22Rv1 (cell line): Measurements from ENCODE around the gene ZNF80.
"Not testable (repeated sequence)": the region's sequence is repeated elsewhere in the genome, so short reads cannot be mapped to it uniquely, and the experiment has no call there.

Source experiments
- ZFX ChIP-seq: fragments of 450-650 bp; IDR thresholded peaks from 2 replicates; pipeline ENCODE4 v1.6.1; 2017; ENCODE audit warnings: antibody characterized with exemption, borderline replicate concordance
- TF ChIP-seq, protein P1 (sequence below): fragments of 450-650 bp; IDR thresholded peaks from 2 replicates; pipeline ENCODE4 v1.5.1; 2017; ENCODE audit warnings: mild to moderate bottlenecking

DNA sequence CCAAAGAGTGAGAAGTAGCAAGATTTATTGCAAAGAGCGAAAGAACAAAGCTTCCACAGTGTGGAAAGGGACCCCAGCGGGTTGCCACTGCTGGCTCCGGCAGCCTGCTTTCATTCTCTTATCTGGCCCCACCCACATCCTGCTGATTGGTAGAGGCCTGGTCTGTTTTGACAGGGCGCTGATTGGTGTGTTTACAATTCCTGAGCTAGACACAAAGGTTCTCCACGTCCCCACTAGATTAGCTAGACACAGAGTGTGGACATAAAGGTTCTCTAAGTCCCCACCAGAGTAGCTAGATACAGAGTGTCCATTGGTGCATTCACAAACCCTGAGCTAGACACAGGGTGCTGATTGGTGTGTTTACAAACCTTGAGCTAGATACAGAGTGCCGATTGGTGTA is at the start of gene ZNF80:
- TF ChIP-seq, protein P1, sequence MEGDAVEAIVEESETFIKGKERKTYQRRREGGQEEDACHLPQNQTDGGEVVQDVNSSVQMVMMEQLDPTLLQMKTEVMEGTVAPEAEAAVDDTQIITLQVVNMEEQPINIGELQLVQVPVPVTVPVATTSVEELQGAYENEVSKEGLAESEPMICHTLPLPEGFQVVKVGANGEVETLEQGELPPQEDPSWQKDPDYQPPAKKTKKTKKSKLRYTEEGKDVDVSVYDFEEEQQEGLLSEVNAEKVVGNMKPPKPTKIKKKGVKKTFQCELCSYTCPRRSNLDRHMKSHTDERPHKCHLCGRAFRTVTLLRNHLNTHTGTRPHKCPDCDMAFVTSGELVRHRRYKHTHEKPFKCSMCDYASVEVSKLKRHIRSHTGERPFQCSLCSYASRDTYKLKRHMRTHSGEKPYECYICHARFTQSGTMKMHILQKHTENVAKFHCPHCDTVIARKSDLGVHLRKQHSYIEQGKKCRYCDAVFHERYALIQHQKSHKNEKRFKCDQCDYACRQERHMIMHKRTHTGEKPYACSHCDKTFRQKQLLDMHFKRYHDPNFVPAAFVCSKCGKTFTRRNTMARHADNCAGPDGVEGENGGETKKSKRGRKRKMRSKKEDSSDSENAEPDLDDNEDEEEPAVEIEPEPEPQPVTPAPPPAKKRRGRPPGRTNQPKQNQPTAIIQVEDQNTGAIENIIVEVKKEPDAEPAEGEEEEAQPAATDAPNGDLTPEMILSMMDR = not testable (repeated sequence)
- not testable (repeated sequence) for TF ChIP-seq ZFX
